ENCODE measurements around the gene SREBF2. TPM values are rescaled to one million over a fixed set of nuclear protein-coding genes. Genes with fewer than 3 reads are reported as not detected.
"Not testable (repeated sequence)": the region's sequence is repeated elsewhere in the genome, so short reads cannot be mapped to it uniquely, and the experiment has no call there.

The SREBF2 gene
- total RNA-seq, 1 donor from 2014 or later: 100 TPM

- no peak for DNase-seq (ENCODE audit: extremely low read depth, low read depth, low spot score)
Measured at GRCh38 chr22:41841085-41841712, 8.3 kb downstream of the SREBF2 start.

DNA sequence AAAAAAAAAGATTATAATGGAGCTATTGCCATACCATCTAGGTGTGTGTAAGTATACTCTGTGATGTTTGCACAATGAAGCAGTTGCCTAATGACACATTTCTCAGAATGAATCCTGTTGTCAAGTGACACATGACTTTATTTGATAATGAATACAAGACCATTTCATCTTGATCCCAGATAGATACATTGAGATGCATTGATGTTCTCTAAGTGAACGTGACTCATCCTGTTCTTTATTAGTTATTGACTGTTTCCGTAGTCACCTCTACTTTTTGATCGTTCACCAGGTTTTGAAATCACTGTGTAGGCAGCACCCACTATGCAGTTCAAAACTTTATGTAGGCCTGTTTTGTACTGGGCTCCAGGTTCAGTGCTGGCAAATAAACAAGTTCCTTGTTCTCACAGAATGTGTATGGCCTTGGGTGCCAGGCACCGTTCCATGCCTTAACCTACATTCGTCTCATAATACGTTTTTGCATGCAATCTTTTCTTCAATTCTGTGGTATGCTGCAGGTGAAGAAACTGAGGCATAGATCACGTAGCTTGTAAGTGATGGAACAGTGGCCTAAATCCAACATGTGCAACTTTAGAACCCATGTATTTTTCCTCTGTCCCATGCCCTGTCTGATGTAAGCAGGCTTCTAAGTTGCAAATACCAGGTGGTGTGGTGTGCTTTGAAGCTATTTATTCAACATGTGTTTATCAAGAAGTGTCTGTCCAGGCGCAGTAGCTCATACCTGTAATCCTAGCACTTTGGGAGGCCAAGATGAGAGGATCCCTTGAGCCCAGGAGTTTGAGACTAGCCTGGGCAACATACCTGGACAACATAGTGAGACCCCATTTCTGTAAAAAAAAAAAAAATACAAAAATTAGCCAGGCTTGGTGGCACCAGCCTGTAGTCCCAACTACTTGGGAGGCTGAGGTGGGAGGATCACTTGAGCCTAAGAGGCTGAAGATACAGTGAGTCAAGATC, 10.4 kb downstream of the SREBF2 start:
- DNase-seq (ENCODE audit: extremely low read depth, low read depth, low spot score): no peak

- no peak for DNase-seq (ENCODE audit: extremely low read depth, low read depth, low spot score)
Measured at GRCh38 chr22:41844036-41844435, 11.1 kb downstream of the SREBF2 start.

DNA sequence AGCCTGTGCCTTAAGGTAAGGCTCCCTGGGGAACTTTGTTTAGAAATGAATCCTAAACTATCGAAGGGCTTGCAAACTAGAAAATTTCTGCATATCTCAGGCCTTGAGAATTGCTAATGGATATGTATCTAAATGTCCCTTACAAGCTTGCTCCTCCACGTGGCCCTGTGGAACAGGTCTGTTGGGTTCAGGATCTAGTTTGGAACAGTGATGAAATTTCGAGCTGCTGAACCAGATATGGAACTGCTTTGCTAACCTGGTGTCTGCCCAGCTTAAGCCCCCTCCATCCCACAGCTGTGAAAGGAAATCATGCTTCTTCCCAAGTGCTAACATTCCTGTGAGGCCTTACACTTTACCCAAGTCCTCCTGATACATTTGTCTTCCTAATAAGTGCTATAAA, 11.6 kb downstream of the SREBF2 start:
- DNase-seq (ENCODE audit: extremely low read depth, low read depth, low spot score): no peak

- DNase-seq (ENCODE audit: extremely low read depth, low read depth, low spot score): no peak
Measured at GRCh38 chr22:41845380-41846267, 12.7 kb downstream of the SREBF2 start.

DNA sequence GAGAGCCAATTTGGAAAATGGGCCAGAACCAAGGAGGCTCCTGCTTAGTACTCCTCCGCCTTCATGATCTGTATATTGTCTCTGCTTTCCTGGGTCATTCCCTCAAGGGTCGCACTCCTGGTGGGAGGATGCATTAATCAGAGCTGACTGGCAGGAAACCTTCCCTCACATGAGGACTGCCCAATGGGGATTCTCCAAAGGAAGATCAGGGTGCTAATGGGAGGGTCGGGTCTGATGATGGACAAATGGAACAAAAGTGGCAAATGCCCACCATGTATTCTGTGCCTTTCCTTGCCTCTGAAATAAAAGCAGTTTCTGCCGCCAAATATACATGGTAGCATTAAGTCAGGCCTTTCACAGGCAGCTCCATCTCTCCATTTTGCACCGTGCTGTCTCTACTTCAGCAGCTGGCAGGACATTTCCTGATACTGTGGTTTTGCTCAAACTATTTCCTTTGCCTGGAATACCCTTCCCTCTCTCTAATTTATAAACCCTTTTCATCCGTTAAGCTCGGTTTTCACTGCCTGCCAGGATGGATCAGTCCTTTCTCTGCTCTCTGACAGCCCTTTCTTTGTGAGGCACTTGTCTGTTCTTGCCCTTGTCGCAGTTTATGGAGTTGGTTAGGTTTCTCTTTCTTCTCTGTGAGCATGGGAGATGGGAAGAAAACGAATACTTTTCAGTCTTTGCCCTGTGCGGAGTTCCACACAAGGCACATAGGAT, 13.5 kb downstream of the SREBF2 start:
- DNase-seq (ENCODE audit: extremely low read depth, low read depth, low spot score): no peak

DNA sequence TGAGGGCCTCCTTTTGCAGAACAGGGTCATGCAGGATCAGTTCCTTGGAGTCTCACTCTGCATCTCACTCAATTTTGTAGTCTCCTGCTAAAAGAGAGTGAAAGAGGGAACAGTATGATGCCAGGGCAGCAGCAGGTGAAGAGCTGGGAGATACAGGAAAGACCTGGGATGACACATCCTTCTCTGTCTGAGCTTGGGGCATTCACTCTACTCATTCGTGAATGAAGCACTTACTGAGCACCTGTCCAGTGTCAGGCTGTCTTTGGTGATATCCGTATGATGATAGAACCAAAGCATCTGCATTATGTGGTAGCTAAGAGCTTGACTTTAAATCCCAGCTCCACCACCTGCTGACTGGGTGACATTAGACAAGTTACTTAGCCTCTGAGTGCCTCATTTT, 14.4 kb downstream of the SREBF2 start:
- DNase-seq (ENCODE audit: extremely low read depth, low read depth, low spot score): no peak

- no peak for DNase-seq (ENCODE audit: extremely low read depth, low read depth, low spot score)
Measured at GRCh38 chr22:41848468-41848867, 15.6 kb downstream of the SREBF2 start.

GRCh38 chr22:41856469-41856868, 23.6 kb downstream of the SREBF2 start:
- no peak for DNase-seq (ENCODE audit: extremely low read depth, low read depth, low spot score)

- peak; percentile 34 for DNase-seq (ENCODE audit: extremely low read depth, low read depth, low spot score)
Measured at GRCh38 chr22:41857155-41857859, 24.4 kb downstream of the SREBF2 start.

- no peak for DNase-seq (ENCODE audit: extremely low read depth, low read depth, low spot score)
Measured at GRCh38 chr22:41857860-41858199, 24.9 kb downstream of the SREBF2 start.

DNA sequence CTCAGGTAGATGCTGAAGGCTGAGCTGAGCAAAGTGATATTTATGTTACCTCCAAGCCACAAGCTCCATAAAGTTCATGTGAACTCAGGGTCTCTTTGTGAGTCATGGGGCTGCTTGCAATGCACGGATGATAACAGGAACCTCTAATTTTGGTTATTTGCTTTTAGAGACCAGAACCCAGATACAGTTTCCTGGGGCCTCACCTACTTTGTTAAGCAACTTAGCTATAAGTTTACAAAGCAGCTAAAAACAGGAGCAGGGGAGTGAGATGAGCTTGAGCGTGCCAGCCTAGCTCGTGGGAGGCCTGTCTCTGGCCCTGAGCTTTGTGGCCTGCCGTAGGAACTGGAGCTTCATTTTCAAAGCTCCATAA, 29.2 kb downstream of the SREBF2 start:
- no peak for DNase-seq (ENCODE audit: extremely low read depth, low read depth, low spot score)

DNA sequence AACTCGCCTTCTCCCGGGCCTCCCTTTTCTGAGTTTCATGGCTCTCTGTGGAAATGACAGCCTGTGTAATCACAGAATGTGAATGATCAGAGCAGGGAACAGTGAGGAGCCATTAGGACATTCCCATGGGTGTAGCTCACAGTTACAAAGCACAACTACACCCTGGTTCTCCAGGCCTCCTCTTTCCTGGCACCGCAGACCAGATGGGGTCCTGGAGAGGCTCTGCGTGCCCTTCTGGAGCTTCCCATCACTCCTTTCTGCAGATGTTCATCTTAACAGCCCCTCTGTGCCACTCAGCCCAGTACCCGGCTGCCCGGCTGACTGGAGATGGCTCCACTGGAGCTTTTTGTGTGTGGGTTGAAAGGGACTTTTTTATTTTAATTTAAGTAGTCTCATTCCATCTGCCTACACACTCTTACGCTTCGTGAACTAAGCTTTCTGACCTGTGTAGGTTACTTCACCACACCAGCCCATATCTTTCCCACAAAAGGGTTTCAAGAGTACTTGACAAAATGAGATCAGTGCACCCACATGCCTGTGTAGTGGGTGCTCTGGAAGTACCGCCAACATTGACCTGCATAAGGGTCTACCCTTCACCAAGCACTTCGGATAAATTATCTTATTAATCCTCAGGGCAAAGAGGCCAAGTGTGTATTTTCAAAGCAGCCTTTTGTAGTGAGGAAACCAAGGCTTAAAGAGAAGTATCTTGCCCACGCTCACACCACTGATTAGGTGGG, 29.8 kb downstream of the SREBF2 start:
- DNase-seq (ENCODE audit: extremely low read depth, low read depth, low spot score): no peak

DNA sequence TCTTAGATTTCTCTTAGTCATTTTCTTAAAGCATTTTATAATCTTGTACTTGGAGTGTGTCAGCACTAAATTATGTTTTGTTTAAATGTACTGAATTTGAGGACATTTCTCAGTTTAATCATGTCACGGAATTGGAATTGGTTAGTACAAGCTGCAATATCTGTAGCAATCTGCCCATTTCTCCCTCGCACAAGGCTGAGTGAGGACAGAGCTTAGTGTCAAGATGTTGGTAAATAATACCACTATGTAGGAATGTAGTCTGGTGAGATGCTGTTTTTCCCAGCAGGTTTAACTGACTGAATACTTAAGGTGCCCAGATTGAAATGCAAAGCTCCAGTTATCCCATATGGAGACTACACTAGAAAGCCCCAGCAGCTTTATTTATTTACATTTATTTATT, 30.6 kb downstream of the SREBF2 start:
- DNase-seq (ENCODE audit: extremely low read depth, low read depth, low spot score): no peak

DNA sequence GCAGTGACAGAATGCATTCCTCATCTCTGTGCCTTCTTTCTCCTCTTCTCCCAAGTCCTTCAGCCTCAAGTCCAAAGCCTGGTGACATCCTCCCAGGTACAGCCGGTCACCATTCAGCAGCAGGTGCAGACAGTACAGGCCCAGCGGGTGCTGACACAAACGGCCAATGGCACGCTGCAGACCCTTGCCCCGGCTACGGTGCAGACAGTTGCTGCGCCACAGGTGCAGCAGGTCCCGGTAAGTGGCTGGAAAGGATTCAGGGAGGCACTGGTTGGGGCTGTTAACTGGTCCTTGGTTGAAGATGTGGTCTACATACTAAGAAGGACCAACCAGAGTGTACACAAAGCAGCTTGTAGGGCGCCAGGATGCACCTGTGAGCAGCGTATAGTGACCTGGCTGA, 35.7 kb downstream of the SREBF2 start:
- DNase-seq (ENCODE audit: extremely low read depth, low read depth, low spot score): no peak

DNA sequence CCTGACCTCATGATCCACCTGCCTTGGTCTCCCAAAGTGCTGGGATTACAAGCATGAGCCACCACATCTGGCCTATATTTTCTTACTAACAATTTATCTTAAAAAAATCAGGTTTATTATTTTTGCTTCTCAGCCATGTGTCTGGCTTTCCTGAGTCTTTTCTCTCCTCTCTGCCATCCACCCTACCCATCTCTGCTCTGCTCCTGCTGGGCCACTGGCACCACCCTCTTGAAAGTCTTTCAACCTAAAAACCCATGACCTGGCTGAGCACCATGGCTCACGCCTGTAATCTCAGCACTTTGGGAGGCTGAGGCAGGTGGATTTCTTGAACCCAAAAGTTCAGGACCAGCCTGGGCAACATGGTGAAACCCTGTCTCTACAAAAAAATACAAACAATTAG, 37.2 kb downstream of the SREBF2 start:
- not testable (repeated sequence) for DNase-seq (ENCODE audit: extremely low read depth, low read depth, low spot score)

DNA sequence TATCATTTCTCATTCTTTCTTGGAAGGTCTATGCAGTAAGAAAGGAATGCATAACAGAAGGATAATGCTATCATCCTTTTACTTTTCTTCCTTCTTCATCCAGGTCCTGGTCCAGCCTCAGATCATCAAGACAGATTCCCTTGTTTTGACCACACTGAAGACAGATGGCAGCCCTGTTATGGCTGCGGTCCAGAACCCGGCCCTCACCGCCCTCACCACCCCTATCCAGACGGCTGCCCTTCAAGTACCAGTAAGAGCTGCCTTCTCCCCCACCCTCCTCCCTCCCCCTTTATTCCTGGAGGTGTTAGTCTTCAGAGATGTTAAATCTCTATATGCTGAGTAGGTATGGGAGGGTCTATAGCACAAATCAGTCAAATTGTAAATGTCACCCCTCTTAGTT, 37.9 kb downstream of the SREBF2 start:
- DNase-seq (ENCODE audit: extremely low read depth, low read depth, low spot score): no peak

DNA sequence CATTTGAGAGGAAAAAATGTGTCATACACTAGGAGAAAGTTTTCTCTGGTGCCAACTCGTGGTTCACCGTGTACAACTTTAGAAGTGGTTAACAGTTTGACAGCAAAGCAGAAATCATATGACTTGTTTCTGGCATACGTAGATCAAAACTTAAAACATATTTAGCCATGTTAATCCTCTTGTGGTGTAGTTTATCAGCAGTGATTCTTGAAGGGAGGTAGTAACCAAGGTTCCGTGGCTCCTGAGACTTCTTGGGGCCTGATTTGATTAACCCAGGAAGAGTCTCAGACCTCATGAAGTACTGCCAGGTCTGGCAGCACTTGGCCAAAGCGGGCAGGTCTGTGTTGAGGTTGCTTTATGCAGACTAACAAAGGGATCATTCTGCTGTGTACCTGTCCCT, 40.5 kb downstream of the SREBF2 start:
- no peak for DNase-seq (ENCODE audit: extremely low read depth, low read depth, low spot score)

DNA sequence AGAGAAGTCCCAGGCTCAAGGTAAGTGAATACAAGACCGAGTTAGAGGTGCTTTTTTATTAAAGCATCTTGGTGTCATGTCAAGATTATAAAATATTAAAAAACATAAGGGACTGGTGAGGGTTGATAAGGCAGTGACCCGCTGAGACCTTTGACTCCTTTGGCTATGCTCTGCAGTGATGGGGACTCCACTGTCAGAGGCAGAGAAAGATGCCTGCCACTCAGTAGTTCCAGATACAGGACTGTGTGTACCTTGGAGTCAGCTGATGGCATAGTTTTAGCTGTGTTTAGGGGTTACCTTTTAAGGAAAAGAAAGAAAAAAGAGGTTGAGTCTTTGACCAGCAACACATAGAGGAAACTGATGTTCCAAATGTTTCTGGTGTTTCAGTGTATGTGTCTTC, 41.2 kb downstream of the SREBF2 start:
- DNase-seq (ENCODE audit: extremely low read depth, low read depth, low spot score): no peak
